GM12878 (cell line): ENCODE measurements around the gene FCER2. TPM values are rescaled to one million over a fixed set of nuclear protein-coding genes. Genes with fewer than 3 reads are reported as not detected.
A peak's percentile ranks its signal among the peaks of the same experiment; 100 is the strongest.

Experiments
- ATAC-seq: fragments of 200-7000 bp; cut with Tn5 transposase; 3 replicates; pipeline ENCODE4 v1.9.1; 2020; ENCODE audit warnings: mild to moderate bottlenecking, moderate library complexity
- BruUV-seq: library from RNA; stranded (reverse); fragments of 400-500 nt; replicated peaks from 2 replicates; lab custom pipeline; 2021; lab: Mats Ljungman, UMichigan
- CTCF ChIA-PET: fragments of 300-600 bp; sonication (Branson Sonifier 250); formaldehyde crosslinking; extraction: SDS; loops from one replicate; lab custom pipeline; 2021; ENCODE audit warnings: inconsistent platforms; lab: Yijun Ruan, JAX
- POLR2A ChIA-PET: fragments of 350-600 bp; formaldehyde crosslinking; extraction: SDS; loops from one replicate; lab custom pipeline; 2021; ENCODE audit warnings: inconsistent platforms; lab: Charles Lee
- RAD21 ChIA-PET: fragments of 300-600 bp; sonication (Branson Sonifier 250); formaldehyde crosslinking; loops from one replicate; lab custom pipeline; 2023; ENCODE audit warnings: antibody characterized with exemption; ENCODE audit not compliant: unreplicated experiment; lab: Charles Lee
- SMC1A ChIA-PET: fragments of 300-600 bp; sonication (Branson Sonifier 250); formaldehyde crosslinking; loops from one replicate; lab custom pipeline; 2023; ENCODE audit not compliant: unreplicated experiment, uncharacterized antibody; lab: Charles Lee
- DNase-seq: peaks from one replicate; pipeline ENCODE4 v3.0.0-alpha.2; 2011; ENCODE audit warnings: low read depth, low spot score
- FAIRE-seq: peaks from 3 replicates; lab custom pipeline; 2011; peaks lifted over from hg19 to GRCh38; lab: Jason Lieb, UNC
- H2AFZ ChIP-seq: 2 replicates; pipeline ENCODE4 v1.6.0; 2011; ENCODE audit warnings: low read depth, low read length, control low read depth; ENCODE audit not compliant: control insufficient read depth
- H3K27ac ChIP-seq: 2 replicates; pipeline ENCODE4 v1.5.1; 2011; ENCODE audit warnings: control low read depth; ENCODE audit not compliant: control insufficient read depth, insufficient read depth
- H3K27me3 ChIP-seq, 2 experiments: replicated peaks in 1 of 2; 2 replicates each; pipeline versions ENCODE4 v1.6.0 to v1.6.1; 2011; ENCODE audit warnings: low read length in 1 of 2; ENCODE audit not compliant: control insufficient read depth in 2 of 2, insufficient read depth in 2 of 2
- H3K36me3 ChIP-seq, 2 experiments: 2 replicates each; pipeline ENCODE4 v1.5.1; 2011; ENCODE audit warnings: low read length in 1 of 2; ENCODE audit not compliant: control insufficient read depth in 2 of 2, insufficient read depth in 2 of 2
- H3K4me1 ChIP-seq: 2 replicates; pipeline ENCODE4 v1.6.1; 2011; ENCODE audit warnings: mild to moderate bottlenecking, low read length, moderate library complexity, mixed read lengths; ENCODE audit not compliant: control insufficient read depth, insufficient read depth
- H3K4me2 ChIP-seq: 2 replicates; pipeline ENCODE4 v1.6.0; 2011; ENCODE audit warnings: control low read depth; ENCODE audit not compliant: control insufficient read depth, insufficient read depth
- H3K4me3 ChIP-seq: fragments of 200-600 bp; sonication (generic); 2 replicates; pipeline ENCODE4 v1.5.1; 2016
- H3K79me2 ChIP-seq: 2 replicates; pipeline ENCODE4 v1.6.0; 2011; ENCODE audit warnings: low read length; ENCODE audit not compliant: control insufficient read depth, insufficient read depth
- H3K9ac ChIP-seq: 2 replicates; pipeline ENCODE4 v1.8.0; 2011; ENCODE audit warnings: low read length, control low read depth, mixed read lengths; ENCODE audit not compliant: control insufficient read depth, insufficient read depth
- H3K9me3 ChIP-seq: replicated peaks from 3 replicates; pipeline ENCODE4 v1.5.1; 2011; ENCODE audit warnings: mild to moderate bottlenecking, low read length; ENCODE audit not compliant: control insufficient read depth, insufficient read depth
- H4K20me1 ChIP-seq: 2 replicates; pipeline ENCODE4 v1.6.0; 2011; ENCODE audit not compliant: control insufficient read depth, insufficient read depth
- CBFB ChIP-seq: IDR thresholded peaks from 2 replicates; pipeline ENCODE4 v1.6.1; 2016; ENCODE audit warnings: antibody characterized with exemption, low read depth
- CREM ChIP-seq: IDR thresholded peaks from 2 replicates; pipeline ENCODE4 v1.6.1; 2014; ENCODE audit warnings: antibody characterized with exemption, low read depth
- EED ChIP-seq: sonication (generic); IDR thresholded peaks from 2 replicates; pipeline ENCODE4 v1.6.1; 2016; ENCODE audit warnings: antibody characterized with exemption, low read depth
- GATAD2B ChIP-seq: fragments of 450-650 bp; conservative IDR thresholded peaks from 2 replicates; pipeline ENCODE4 v1.6.1; 2017; ENCODE audit warnings: low read depth, mild to moderate bottlenecking, moderate library complexity
- JUNB ChIP-seq: IDR thresholded peaks from 2 replicates; pipeline ENCODE4 v1.6.1; 2016; ENCODE audit warnings: antibody characterized with exemption, mild to moderate bottlenecking
- MTA2 ChIP-seq: fragments of 450-650 bp; IDR thresholded peaks from 2 replicates; pipeline ENCODE4 v1.6.1; 2016; ENCODE audit warnings: low read depth, mild to moderate bottlenecking, moderate library complexity
- NFYA ChIP-seq: IDR thresholded peaks from 2 replicates; pipeline ENCODE4 v1.6.1; 2011; ENCODE audit warnings: low read depth, mild to moderate bottlenecking, low read length, improper control_type of control experiment, borderline replicate concordance
- POLR2A ChIP-seq: IDR thresholded peaks from 2 replicates; pipeline ENCODE4 v1.6.1; 2011; ENCODE audit warnings: low read depth, mild to moderate bottlenecking, low read length
- SIN3A ChIP-seq: IDR thresholded peaks from 2 replicates; pipeline ENCODE4 v1.6.1; 2012; ENCODE audit warnings: low read depth, low read length, improper control_type of control experiment
- SP1 ChIP-seq: IDR thresholded peaks from one replicate; pipeline ENCODE4 v1.6.1; 2011; ENCODE audit warnings: low read depth, low read length
- STAT3 ChIP-seq: IDR thresholded peaks from 2 replicates; pipeline ENCODE4 v1.6.1; 2011; ENCODE audit warnings: low read depth, low read length, improper control_type of control experiment
- ZBED1 ChIP-seq: IDR thresholded peaks from 2 replicates; pipeline ENCODE4 v1.6.1; 2016; ENCODE audit warnings: borderline replicate concordance
- ZZZ3 ChIP-seq: IDR thresholded peaks from 2 replicates; pipeline ENCODE4 v1.6.1; 2011; ENCODE audit warnings: low read depth; ENCODE audit not compliant: control insufficient read depth, insufficient read length
- WGBS: methylation state at CpG from one replicate; pipeline ENCODE4 v1.1.6; 2016; ENCODE audit warnings: low lambda C conversion rate; ENCODE audit not compliant: insufficient replicate concordance, insufficient coverage; ENCODE audit errors: missing lambda C conversion rate; 5-methylcytosine and 5-hydroxymethylcytosine counted together
- in situ Hi-C: fragments of 300-500 bp; cut with MboI; formaldehyde crosslinking; loops from 9 replicates; pipeline ENCODE4 v1.14.3; 2018; ENCODE audit warnings: mixed read lengths
- intact Hi-C: fragments of 100-400 bp; cut with micrococcal nuclease; formaldehyde crosslinking; loops from one replicate; pipeline ENCODE4 v1.14.2; 2022; ENCODE audit not compliant: unreplicated experiment
- polyA plus RNA-seq, 11 experiments: library from polyadenylated mRNA; depleted of rRNA in 4 of 11; unstranded in 6 of 11; stranded (reverse) in 5 of 11; fragments of >200 nt; fragmentation: Nextera tagmentation in 4 of 11; fragmentation: Illumina TruSeq in 1 of 11; extraction: Ambion mirVana in 4 of 11; extraction: Trizol in 1 of 11; gene quantifications; 1 replicate in 1 of 11; 2 replicates in 10 of 11; pipeline versions ENCODE4 v1.2.1 to v1.2.3, GENCODE V29; 2011 to 2016; ENCODE audit warnings: inconsistent platforms in 2 of 11, missing spikeins in 2 of 11, low read depth in 1 of 11
- total RNA-seq, 4 experiments: library from RNA; depleted of rRNA in 3 of 4; stranded (reverse); fragments of >200 nt in 3 of 4; fragmentation: Illumina TruSeq in 1 of 4; extraction: Trizol in 1 of 4; gene quantifications; 2 replicates each; pipeline versions ENCODE4 v1.2.1 to v1.2.3, GENCODE V29; 2013 to 2021
- TF ChIP-seq, protein P1 (sequence below): fragments of 150-350 bp; IDR thresholded peaks from 2 replicates; pipeline ENCODE4 v1.6.1; 2016; ENCODE audit warnings: low read depth, low read length
- TF ChIP-seq, protein P2 (sequence below): fragments of 450-650 bp; IDR thresholded peaks from 2 replicates; pipeline ENCODE4 v1.6.1; 2018; ENCODE audit warnings: borderline replicate concordance, mild to moderate bottlenecking; ENCODE audit not compliant: partially characterized antibody

Gene FCER2
- total and polyA plus RNA-seq, 10 of the 15 experiments (the other 5 are each of a cell fraction or from before 2014, with no cell fraction given): 44.0 to 424 (median 241) TPM

DNA sequence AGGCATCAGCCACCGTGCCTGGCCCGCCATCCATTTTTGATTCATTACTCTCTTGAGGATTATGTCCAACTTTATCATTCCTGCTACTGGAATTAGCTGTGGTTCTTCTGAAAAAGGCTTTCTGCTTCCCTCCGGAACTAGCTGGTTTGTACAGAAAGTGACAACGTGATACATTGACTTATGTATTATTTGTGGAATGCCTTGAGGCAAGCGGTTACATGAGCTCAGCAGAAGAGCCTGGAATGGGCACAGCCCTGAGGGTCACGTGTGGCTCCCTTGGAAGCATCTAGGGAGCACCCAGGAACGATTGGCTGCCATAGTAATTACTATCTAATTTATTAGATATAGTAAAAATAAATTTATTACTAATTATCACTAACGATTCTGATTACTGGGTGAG, 47.5 kb downstream of the FCER2 start (continued):
- TF ChIP-seq NFYA (no peak), CREM (no peak), EED (no peak), MTA2 (no peak), GATAD2B (no peak)
- TF ChIP-seq, protein P1, sequence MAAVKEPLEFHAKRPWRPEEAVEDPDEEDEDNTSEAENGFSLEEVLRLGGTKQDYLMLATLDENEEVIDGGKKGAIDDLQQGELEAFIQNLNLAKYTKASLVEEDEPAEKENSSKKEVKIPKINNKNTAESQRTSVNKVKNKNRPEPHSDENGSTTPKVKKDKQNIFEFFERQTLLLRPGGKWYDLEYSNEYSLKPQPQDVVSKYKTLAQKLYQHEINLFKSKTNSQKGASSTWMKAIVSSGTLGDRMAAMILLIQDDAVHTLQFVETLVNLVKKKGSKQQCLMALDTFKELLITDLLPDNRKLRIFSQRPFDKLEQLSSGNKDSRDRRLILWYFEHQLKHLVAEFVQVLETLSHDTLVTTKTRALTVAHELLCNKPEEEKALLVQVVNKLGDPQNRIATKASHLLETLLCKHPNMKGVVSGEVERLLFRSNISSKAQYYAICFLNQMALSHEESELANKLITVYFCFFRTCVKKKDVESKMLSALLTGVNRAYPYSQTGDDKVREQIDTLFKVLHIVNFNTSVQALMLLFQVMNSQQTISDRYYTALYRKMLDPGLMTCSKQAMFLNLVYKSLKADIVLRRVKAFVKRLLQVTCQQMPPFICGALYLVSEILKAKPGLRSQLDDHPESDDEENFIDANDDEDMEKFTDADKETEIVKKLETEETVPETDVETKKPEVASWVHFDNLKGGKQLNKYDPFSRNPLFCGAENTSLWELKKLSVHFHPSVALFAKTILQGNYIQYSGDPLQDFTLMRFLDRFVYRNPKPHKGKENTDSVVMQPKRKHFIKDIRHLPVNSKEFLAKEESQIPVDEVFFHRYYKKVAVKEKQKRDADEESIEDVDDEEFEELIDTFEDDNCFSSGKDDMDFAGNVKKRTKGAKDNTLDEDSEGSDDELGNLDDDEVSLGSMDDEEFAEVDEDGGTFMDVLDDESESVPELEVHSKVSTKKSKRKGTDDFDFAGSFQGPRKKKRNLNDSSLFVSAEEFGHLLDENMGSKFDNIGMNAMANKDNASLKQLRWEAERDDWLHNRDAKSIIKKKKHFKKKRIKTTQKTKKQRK: no peak

GRCh38 chr19:7652061-7652641, 49.8 kb downstream of the FCER2 start:
- WGBS: 5% methylated on average over 28 of the region's 28 CpGs
- intact Hi-C loops: loop anchor here (1.0 kb wide), 1 partner anchor 147 kb away; no protein-coding TSS in a partner anchor
- POLR2A ChIA-PET: interaction anchor here (0.5 to 1.1 kb wide), 3 partner anchors 22 to 1524 kb away, joined by 3 to 4 read pairs (median 3); partner anchors contain the start of gene PET100
- FAIRE-seq: no peak
- RAD21 ChIA-PET: interaction anchor here (1.6 to 2.2 kb wide), 2 partner anchors 29 to 84 kb away, joined by 6 to 8 read pairs; partner anchors contain the start of gene TRAPPC5
- no peaks in the 10 kb centered on the region for H4K20me1 ChIP-seq
- H3K4me3 ChIP-seq: no peak overlapping the region
- CTCF ChIA-PET: interaction anchor here (0.8 to 4.2 kb wide), 10 partner anchors 14 to 200 kb away, joined by 3 to 27 read pairs (median 6); partner anchors contain the start of genes CAMSAP3 and TRAPPC5
- H3K9ac ChIP-seq: no peak overlapping the region
- in situ Hi-C loops: no loop called here
- peak; percentile 87 for ATAC-seq
- no peaks in the 10 kb centered on the region; a peak in 1 of 4 replicates for H3K36me3 ChIP-seq
- H3K27ac ChIP-seq: no peak overlapping the region
- no peaks in the 10 kb centered on the region for H3K79me2 ChIP-seq
- BruUV-seq: no TSS peak
- SMC1A ChIA-PET: interaction anchor here (0.7 to 3.5 kb wide), 5 partner anchors 22 to 147 kb away, joined by 3 to 20 read pairs (median 5); partner anchors contain the start of gene TRAPPC5
- no peaks in the 10 kb centered on the region for H3K9me3 ChIP-seq
- no peaks in the 10 kb centered on the region; a peak in 1 of 4 replicates for H3K27me3 ChIP-seq
- DNase-seq: peak; percentile 48
- peaks cover 7% of the 10 kb centered on the region for H3K4me1 ChIP-seq
- H2AFZ ChIP-seq: peak overlapping the region; percentile 92
- peak overlapping the region; percentile 61 for H3K4me2 ChIP-seq
- TF ChIP-seq JUNB: no peak
- TF ChIP-seq, protein P2, sequence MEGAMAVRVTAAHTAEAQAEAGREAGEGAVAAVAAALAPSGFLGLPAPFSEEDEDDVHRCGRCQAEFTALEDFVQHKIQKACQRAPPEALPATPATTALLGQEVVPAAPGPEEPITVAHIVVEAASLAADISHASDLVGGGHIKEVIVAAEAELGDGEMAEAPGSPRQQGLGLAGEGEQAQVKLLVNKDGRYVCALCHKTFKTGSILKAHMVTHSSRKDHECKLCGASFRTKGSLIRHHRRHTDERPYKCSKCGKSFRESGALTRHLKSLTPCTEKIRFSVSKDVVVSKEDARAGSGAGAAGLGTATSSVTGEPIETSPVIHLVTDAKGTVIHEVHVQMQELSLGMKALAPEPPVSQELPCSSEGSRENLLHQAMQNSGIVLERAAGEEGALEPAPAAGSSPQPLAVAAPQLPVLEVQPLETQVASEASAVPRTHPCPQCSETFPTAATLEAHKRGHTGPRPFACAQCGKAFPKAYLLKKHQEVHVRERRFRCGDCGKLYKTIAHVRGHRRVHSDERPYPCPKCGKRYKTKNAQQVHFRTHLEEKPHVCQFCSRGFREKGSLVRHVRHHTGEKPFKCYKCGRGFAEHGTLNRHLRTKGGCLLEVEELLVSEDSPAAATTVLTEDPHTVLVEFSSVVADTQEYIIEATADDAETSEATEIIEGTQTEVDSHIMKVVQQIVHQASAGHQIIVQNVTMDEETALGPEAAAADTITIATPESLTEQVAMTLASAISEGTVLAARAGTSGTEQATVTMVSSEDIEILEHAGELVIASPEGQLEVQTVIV: no peak
- no peak for TF ChIP-seq ZBED1
- no peak for TF ChIP-seq STAT3
- TF ChIP-seq POLR2A: no peak
- TF ChIP-seq CBFB: no peak
- TF ChIP-seq SP1: peak; percentile 16
- no peak for TF ChIP-seq SIN3A
- TF ChIP-seq ZZZ3: no peak
